H1 (cell line): Measurements from ENCODE around the gene INPP5A. TPM values are rescaled to one million over a fixed set of nuclear protein-coding genes. Genes with fewer than 3 reads are reported as not detected.

ENCODE experiments used
- SAP30 ChIP-seq: fragments of 300-600 bp; sonication (generic); IDR thresholded peaks from 2 replicates; pipeline ENCODE4 v1.7.1; 2012; ENCODE audit warnings: low read length, moderate library complexity, mild to moderate bottlenecking, inconsistent platforms; ENCODE audit not compliant: insufficient read depth, insufficient replicate concordance
- SUZ12 ChIP-seq: fragments of 200-600 bp; sonication (generic); IDR thresholded peaks from 2 replicates; pipeline ENCODE4 v1.6.1; 2012; ENCODE audit warnings: mild to moderate bottlenecking, inconsistent platforms, low read length, moderate library complexity, mixed read lengths
- polyA plus RNA-seq, 7 experiments: library from polyadenylated mRNA; depleted of rRNA in 3 of 7; stranded (reverse) in 5 of 7; unstranded in 2 of 7; fragments of >200 nt in 5 of 7; fragments of 200-250 nt in 2 of 7; gene quantifications; 1 replicate in 5 of 7; 2 replicates in 1 of 7; 4 replicates in 1 of 7; pipeline versions ENCODE4 v1.2.1 to v1.2.3, GENCODE V29; 2011 to 2013; ENCODE audit warnings: missing spikeins in 2 of 7, mixed read lengths in 2 of 7
- total RNA-seq: library from RNA; stranded (reverse); fragmentation: NEBNext Ultra II Directional; extraction: Animal tissue kit (Norgen Biotek cat#: 25700); gene quantifications from 2 replicates; pipeline ENCODE4 v1.2.1, GENCODE V29; 2021
- TF ChIP-seq, protein P1 (sequence below): IDR thresholded peaks from 2 replicates; pipeline ENCODE4 v1.6.1; 2012; ENCODE audit warnings: low read length, inconsistent platforms

INPP5A gene
- total and polyA plus RNA-seq, 2 of the 8 experiments (the other 6 are each of a cell fraction or from before 2014, with no cell fraction given): 19.7 to 27.5 TPM

DNA sequence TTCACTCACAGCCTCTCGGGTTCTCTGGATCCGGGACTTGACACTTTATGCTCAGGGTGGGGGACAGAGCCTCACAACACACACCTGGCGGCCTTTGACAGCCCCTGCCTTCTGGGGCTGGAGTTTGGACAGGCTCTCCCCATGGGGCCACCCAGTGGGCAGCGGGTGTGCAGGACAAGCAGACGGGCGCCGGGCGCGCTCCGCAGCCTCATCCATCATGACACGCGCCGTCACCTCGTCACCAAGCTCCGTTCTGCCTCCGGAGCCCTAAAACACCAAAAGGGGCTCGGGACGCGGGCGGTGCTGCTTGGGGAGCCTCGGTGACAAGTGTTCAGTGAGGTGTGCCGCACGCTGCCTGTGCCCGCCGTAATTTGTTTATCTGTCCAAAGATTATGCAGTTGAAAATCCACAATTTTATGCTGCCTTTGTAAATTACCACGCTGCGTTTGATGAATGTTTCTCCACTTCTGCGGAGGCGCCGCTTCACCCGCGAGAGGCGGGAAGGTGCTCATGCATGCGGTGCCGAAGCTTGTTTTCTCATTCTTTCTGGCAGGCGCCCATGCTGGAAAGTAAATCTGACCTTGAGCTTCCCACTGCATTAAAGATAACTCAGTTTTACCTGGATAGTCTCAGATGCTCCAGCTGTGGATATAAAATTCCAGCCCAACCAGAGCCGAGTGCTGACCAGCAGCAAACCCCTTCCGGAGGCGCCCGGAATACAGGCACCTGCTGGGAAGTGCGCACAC lies 242.1 kb downstream of the INPP5A start (continued):
- no peak for TF ChIP-seq SUZ12
- TF ChIP-seq, protein P1, sequence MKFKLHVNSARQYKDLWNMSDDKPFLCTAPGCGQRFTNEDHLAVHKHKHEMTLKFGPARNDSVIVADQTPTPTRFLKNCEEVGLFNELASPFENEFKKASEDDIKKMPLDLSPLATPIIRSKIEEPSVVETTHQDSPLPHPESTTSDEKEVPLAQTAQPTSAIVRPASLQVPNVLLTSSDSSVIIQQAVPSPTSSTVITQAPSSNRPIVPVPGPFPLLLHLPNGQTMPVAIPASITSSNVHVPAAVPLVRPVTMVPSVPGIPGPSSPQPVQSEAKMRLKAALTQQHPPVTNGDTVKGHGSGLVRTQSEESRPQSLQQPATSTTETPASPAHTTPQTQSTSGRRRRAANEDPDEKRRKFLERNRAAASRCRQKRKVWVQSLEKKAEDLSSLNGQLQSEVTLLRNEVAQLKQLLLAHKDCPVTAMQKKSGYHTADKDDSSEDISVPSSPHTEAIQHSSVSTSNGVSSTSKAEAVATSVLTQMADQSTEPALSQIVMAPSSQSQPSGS: no peak
- TF ChIP-seq SAP30: no peak
- TF ChIP-seq, all 59 proteins: peak for 0
